Activated CD4-positive, alpha-beta T cell treated with anti-CD3 and anti-CD28 coated beads for 24 hours (primary cell): ENCODE results near the gene DAB2IP.
"Not testable (repeated sequence)": the region's sequence is repeated elsewhere in the genome, so short reads cannot be mapped to it uniquely, and the experiment has no call there.

ENCODE experiments used
- DNase-seq, 2 donors: peaks; one replicate each; pipeline ENCODE4 v3.0.0-alpha.2; 2020; ENCODE audit warnings: low read depth in 2 of 2

DAB2IP gene

GRCh38 chr9:121725008-121725775 lies 73.8 kb downstream of the DAB2IP start:
- DNase-seq = no peak

DNA sequence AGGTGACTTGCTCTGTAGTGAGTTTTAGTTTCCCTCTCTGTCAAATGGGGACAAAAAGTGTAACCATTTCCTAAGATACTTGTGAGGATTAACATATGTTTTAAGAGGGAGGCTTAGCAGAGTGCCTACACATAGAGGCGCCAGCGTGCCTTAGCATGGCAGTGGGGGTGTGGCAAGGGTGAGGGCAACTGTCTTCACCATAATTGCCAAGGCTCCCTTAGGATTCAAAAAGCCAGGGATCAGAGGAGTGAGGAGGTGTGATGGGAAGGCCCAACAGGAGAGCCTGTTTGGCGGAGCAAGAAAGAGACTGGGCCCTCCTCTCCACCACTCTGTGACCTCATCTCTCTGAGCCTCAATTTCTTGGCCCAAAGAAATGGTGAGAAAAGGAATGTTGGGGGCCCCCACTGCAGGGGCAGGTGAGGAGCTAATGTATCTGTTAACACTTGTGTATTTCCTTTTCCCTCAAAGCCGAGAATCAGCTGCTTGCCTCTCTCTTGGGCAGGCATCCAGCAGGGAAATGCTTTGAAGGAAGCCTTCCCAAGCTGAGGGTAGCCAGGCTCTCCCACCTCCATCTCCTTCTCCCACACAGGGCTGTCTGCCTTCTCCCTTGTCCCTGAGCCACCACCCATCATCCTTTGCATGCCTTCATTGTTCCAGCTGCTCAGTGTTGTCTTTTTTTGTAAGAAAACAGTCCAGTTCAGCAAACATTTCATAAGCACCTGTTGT lies 76.0 kb downstream of the DAB2IP start:
- DNase-seq = no peak

DNA sequence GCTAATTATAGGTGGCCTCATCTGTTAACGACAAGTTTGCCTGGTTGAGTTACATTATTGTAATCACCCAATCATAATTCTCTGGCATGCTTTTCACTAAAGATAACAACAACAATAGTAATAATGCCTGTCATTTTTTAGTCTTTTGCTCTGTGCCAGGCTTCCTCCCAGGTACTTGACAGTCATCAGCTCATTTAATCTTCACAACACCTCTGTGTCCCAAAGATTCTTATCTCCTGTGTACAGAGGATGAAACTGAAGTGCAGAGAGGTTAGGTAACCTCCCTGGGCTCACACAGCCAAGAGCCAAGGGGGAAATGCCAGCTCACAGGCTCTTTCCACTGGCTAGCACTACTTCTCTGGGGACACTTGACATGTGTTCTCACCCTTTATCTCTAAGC lies 77.5 kb downstream of the DAB2IP start:
- DNase-seq = no peak

DNA sequence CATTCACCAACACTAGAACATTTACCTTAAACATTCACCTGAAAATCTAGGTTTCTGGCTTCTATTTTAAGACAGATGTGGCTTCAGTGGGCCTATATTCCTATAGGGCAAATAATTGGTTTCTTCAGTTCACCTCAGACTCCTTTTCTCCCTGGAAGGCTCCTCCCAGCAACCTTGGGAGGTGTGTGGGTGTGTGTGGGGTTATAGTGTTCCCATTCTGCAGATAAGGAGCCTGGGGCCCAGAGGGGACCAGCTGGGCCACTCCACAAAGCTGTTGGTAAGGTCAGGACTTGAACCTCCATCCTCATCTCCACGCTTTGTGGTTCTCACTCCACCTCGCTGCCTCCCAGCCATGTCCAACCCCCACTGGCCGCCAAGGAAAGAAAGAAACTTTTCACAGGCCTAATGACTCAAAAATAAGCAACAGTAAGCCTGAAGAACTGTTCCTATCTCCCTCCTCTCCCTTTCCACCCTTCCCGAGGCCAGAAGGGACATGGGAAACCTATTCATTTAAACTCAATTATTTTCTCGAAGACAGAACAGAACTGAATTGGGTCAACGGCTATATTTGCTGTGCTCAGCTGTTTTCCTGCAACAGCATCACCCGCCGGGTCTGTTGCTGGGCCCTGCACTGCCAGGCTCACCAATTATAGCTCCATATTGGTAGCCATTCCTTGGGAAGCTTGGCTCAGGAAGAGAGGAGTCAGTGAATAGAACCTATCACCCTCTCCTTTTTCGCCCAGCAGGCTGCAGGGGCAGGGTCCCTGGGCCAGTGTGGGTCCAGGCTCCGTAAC lies 78.5 kb downstream of the DAB2IP start:
- DNase-seq = no peak

DNA sequence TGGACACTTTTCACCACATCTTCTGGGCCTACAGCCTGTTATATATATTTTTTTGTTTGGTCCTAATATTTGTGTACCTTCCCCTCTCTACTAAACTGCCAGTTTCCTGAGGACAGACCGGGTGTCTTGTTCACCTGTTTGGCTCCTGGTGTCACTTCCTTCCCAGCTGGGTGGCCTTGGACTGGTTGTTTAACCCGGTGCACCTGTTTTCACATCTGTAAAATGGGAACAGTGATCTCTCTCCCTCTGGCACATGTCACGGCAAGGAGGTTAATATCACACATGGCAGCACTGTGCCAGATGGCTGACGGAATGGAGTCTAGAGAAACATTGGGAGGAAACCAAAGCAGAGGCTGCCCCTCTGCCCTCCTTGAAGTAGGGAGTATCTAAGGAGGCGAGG lies 79.7 kb downstream of the DAB2IP start:
- no peak for DNase-seq

DNA sequence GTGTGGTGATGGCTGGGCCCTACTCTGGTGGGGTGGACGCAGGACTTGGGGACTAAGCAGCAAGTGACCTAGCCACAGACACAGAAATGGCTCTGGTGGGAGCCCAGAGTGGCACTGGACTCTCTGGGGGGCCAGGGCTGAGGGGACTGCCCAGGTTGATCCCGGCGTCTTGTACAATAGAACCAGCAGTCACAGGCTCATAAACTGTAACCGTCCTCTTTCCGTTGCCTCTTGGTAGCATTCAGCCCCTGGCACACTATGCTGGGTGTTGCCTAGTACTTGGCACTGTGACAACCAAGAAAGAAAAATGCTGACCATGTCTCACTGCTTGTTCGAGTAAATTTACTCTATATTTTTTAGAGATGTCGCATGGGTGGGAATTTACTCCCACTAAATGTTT lies 80.5 kb downstream of the DAB2IP start:
- DNase-seq = no peak

DNA sequence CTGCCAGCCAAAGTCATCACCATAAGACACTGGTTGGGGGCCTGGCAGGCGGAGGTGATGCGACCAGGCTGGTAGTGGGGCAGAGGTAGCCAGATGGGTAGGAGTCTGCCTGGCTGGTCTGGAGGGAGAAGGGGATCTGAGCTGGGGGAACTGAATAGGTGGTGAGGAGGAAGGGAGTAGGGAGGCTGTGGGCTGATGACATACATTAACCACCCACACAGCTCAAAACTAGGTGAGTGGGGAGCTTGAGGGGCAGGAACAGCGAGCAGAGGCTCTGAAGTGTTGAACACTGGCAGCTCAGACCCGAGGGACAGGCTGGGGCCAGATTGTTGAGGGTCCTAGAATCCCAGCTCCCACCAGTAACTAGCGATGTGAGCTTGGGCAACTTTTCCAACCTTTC lies 81.0 kb downstream of the DAB2IP start:
- no peak for DNase-seq

- no peak for DNase-seq
Observed at GRCh38 chr9:121732886-121733285, 81.5 kb downstream of the DAB2IP start.

DNA sequence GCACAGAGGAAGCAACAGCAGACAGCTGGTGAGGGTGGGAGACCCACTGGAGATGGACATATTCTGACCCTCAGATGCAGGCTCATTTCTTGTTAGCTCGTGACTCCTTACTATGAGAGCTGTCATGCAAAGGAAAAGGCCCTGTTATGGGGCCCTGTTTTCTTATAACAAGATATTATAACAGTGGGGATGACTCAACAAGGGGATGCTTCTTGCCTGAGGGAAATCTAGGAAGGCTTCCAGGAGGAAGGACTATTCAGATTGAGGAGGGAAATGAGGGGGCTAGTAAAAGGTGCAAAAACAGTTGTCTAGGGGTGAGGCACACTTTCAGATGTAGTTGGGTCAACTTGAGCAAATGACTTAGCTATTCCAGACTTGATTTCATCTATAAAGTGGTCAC lies 83.0 kb downstream of the DAB2IP start:
- no peak for DNase-seq

GRCh38 chr9:121735065-121735792 lies 83.8 kb downstream of the DAB2IP start:
- DNase-seq = no peak

- DNase-seq = no peak
Observed at GRCh38 chr9:121735793-121736770, 84.6 kb downstream of the DAB2IP start.

GRCh38 chr9:121736934-121737462 lies 85.6 kb downstream of the DAB2IP start:
- DNase-seq = no peak

GRCh38 chr9:121737481-121737931 lies 86.1 kb downstream of the DAB2IP start:
- no peak for DNase-seq

GRCh38 chr9:121738411-121738810 lies 87.0 kb downstream of the DAB2IP start:
- DNase-seq = no peak

DNA sequence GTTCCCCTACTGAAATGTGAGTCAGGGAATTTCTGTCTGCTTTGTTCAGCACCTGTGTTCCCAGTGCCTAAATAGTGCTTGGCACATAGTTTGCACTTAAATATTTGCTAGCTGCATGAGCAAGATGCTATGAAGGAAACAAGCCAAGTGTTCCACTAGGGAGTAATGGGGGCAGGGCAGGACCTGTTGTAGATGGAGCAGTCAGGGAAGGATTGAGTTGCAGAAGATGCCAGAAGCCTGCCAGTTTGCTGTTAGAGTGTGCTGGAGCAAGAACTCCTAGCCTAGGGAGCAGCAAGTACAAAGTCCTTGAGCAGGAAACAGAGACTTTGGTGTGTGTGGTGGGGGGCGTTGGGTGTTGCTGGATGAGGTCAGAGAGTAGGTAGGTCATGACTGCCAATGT lies 87.5 kb downstream of the DAB2IP start:
- no peak for DNase-seq

- DNase-seq = no peak
Observed at GRCh38 chr9:121739971-121740370, 88.5 kb downstream of the DAB2IP start.

- DNase-seq = no peak
Observed at GRCh38 chr9:121741228-121741918, 89.9 kb downstream of the DAB2IP start.

GRCh38 chr9:121741919-121742283 lies 90.5 kb downstream of the DAB2IP start:
- DNase-seq = not testable (repeated sequence)

DNA sequence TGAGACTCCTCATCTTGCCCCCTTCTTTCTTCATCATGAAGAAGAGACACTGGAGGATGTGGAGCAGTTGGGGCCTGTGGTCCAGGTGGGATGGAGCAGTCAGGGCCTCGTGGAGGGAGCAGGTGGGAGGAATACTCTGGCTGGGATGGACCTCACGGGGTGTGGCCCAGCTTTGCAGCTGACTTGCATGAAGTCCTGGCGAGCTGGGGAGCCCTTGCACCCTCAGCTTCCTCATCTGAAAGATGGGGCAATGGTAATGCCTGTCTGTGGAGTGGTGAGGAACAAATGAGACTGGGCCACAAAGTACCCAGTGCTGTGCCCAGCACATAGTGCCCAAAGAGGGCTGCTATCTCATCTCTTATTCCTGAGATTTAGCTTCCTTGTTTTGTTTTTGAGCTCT lies 91.5 kb downstream of the DAB2IP start:
- no peak for DNase-seq
